Sigmoid colon (tissue), 4 donors: ENCODE measurements around the gene POU2F3.

Source experiments
- CTCF ChIP-seq, 4 experiments: fragments of 450-650 bp in 3 of 4; fragments of 200-600 bp in 1 of 4; IDR thresholded peaks; one replicate each; pipeline ENCODE4 v1.5.1; 2016 to 2019; ENCODE audit warnings: antibody characterized with exemption in 4 of 4, mild to moderate bottlenecking in 3 of 4, moderate library complexity in 2 of 4
- EP300 ChIP-seq, 4 donors: sonication (generic); formaldehyde crosslinking; IDR thresholded peaks; one replicate each; pipeline ENCODE4 v1.6.1; 2017; ENCODE audit warnings: antibody characterized with exemption in 4 of 4

GRCh38 chr11:120350637-120351036, 110.7 kb downstream of the POU2F3 start:
- TF ChIP-seq CTCF (IDR thresholded peaks at IDR 0.05) (no peak), EP300 (IDR thresholded peaks at IDR 0.05) (no peak)
